ENCODE measurements around the gene CABLES1. TPM values are rescaled to one million over a fixed set of nuclear protein-coding genes. Genes with fewer than 3 reads are reported as not detected.

CABLES1 gene
- total and polyA plus RNA-seq, 12 donors: 2.1 to 11.9 (median 5.3) TPM

GRCh38 chr18:23151414-23152099 lies 16.3 kb downstream of the CABLES1 start:
- Histone ChIP-seq H3K9me3 (replicated peaks in 1 of 3) (no peaks in the 10 kb centered on the region), H3K27ac (no peak overlapping the region), H3K4me1 (replicated peaks in 1 of 2) (no peaks in the 10 kb centered on the region), H3K36me3 (replicated peaks in 1 of 2) (no peaks in the 10 kb centered on the region), H3K4me3 (no peak overlapping the region), H3K27me3 (no peaks in the 10 kb centered on the region)
- 80 to 87% (median 81%) methylated on average over 11 of the region's 11 CpGs for WGBS, 4 donors
- intact Hi-C loops (cut with DNase I): no loop called here
- no peak for TF ChIP-seq CTCF (IDR thresholded peaks at IDR 0.05)
- no peak for TF ChIP-seq POLR2A (IDR thresholded peaks at IDR 0.05)
- peak in 5 of 7 donors; percentile 52 to 66 (median 57) for DNase-seq

- 79 to 94% (median 90%) methylated on average over 6 of the region's 6 CpGs for WGBS, 4 donors
- intact Hi-C loops (cut with DNase I): no loop called here
These were observed 18.7 kb downstream of the CABLES1 start for GRCh38 chr18:23154030-23154429.

GRCh38 chr18:23154823-23155500 lies 19.7 kb downstream of the CABLES1 start:
- Histone ChIP-seq H3K9me3 (replicated peaks in 1 of 3) (no peaks in the 10 kb centered on the region), H3K36me3 (replicated peaks in 1 of 2) (no peaks in the 10 kb centered on the region), H3K27ac (no peak overlapping the region), H3K4me1 (replicated peaks in 1 of 2) (no peaks in the 10 kb centered on the region), H3K4me3 (no peak overlapping the region), H3K27me3 (no peaks in the 10 kb centered on the region)
- WGBS, 4 donors: 72 to 77% (median 77%) methylated on average over 5 of the region's 5 CpGs
- TF ChIP-seq POLR2A (IDR thresholded peaks at IDR 0.05) (no peak), CTCF (IDR thresholded peaks at IDR 0.05) (peak in 1 of 6 experiments; percentile 16)
- intact Hi-C loops (cut with DNase I): no loop called here
- no peak for DNase-seq

More at GRCh38 chr18:23154030-23154429, 18.7 kb downstream of the CABLES1 start:
- Histone ChIP-seq H3K27ac (no peak overlapping the region), H3K9me3 (replicated peaks in 1 of 3) (no peaks in the 10 kb centered on the region), H3K27me3 (no peaks in the 10 kb centered on the region), H3K4me1 (replicated peaks in 1 of 2) (no peaks in the 10 kb centered on the region), H3K4me3 (no peak overlapping the region), H3K36me3 (replicated peaks in 1 of 2) (no peaks in the 10 kb centered on the region)
- no peak for DNase-seq
- no peak for TF ChIP-seq CTCF (IDR thresholded peaks at IDR 0.05)
- TF ChIP-seq POLR2A (IDR thresholded peaks at IDR 0.05): no peak

GRCh38 chr18:23155537-23155936 lies 20.3 kb downstream of the CABLES1 start:
- Histone ChIP-seq H3K27me3 (no peaks in the 10 kb centered on the region), H3K36me3 (replicated peaks in 1 of 2) (no peaks in the 10 kb centered on the region), H3K4me3 (no peak overlapping the region), H3K4me1 (replicated peaks in 1 of 2) (no peaks in the 10 kb centered on the region), H3K9me3 (replicated peaks in 1 of 3) (no peaks in the 10 kb centered on the region), H3K27ac (no peak overlapping the region)
- no peak for DNase-seq
- intact Hi-C loops (cut with DNase I): no loop called here
- WGBS, 4 donors: 77 to 88% (median 81%) methylated on average over 5 of the region's 5 CpGs
- TF ChIP-seq POLR2A (IDR thresholded peaks at IDR 0.05) (no peak), CTCF (IDR thresholded peaks at IDR 0.05) (no peak)

Measured in adrenal gland (tissue), 12 donors.